H1 (cell line): ENCODE data around the gene UMOD.

Experiments
- GTF2F1 ChIP-seq: IDR thresholded peaks from 2 replicates; pipeline ENCODE4 v1.6.1; 2012; ENCODE audit warnings: low read depth, low read length, improper control_type of control experiment, borderline replicate concordance
- PHF8 ChIP-seq: fragments of 200-600 bp; sonication (generic); conservative IDR thresholded peaks from 2 replicates; pipeline ENCODE4 v1.7.1; 2012; ENCODE audit warnings: low read depth, mild to moderate bottlenecking, inconsistent platforms, low read length, moderate library complexity
- POLR2A ChIP-seq, 2 experiments: IDR thresholded peaks; 1 replicate in 1 of 2; 2 replicates in 1 of 2; pipeline ENCODE4 v1.6.1; 2011; ENCODE audit warnings: low read depth in 2 of 2, low read length in 2 of 2, mild to moderate bottlenecking in 2 of 2; ENCODE audit errors: control extremely low read depth in 1 of 2
- POLR2AphosphoS5 ChIP-seq: IDR thresholded peaks from 2 replicates; pipeline ENCODE4 v1.6.1; 2011; ENCODE audit warnings: low read depth, low read length
- TF ChIP-seq, protein P1 (sequence below), 3 experiments: IDR thresholded peaks; 1 replicate in 2 of 3; 2 replicates in 1 of 3; pipeline versions ENCODE4 v1.5.1 to v1.6.1; 2011; ENCODE audit warnings: low read length in 3 of 3, mild to moderate bottlenecking in 3 of 3, inconsistent platforms in 2 of 3, low read depth in 1 of 3, moderate library complexity in 1 of 3; ENCODE audit not compliant: insufficient read depth in 1 of 3; ENCODE audit errors: control extremely low read depth in 1 of 3

DNA sequence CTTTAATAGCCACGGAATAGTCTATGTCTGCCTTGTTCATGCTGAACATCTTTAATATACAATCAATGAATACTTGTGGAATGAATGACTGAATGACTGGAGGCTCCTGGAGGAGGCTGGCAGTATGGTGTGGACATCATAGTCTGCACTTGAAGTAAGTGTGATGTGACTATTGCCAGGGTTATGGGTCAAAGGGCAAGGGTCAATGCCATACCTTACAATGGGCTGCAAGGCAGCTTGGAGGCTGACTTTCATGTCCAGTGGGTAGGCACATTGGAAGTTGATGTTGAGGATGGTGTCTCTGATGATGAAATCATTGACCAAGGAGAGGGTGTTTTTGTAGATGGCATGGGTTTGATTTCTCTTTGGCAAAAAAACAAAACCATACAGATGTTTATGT lies 33.1 kb downstream of the UMOD start:
- TF ChIP-seq PHF8 (no peak), POLR2A (IDR thresholded peaks at IDR 0.05; ENCODE audit: control extremely low read depth in 1 of 2, low read depth in 2 of 2, low read length in 2 of 2) (no peak), GTF2F1 (no peak), POLR2AphosphoS5 (no peak)
- TF ChIP-seq, protein P1, sequence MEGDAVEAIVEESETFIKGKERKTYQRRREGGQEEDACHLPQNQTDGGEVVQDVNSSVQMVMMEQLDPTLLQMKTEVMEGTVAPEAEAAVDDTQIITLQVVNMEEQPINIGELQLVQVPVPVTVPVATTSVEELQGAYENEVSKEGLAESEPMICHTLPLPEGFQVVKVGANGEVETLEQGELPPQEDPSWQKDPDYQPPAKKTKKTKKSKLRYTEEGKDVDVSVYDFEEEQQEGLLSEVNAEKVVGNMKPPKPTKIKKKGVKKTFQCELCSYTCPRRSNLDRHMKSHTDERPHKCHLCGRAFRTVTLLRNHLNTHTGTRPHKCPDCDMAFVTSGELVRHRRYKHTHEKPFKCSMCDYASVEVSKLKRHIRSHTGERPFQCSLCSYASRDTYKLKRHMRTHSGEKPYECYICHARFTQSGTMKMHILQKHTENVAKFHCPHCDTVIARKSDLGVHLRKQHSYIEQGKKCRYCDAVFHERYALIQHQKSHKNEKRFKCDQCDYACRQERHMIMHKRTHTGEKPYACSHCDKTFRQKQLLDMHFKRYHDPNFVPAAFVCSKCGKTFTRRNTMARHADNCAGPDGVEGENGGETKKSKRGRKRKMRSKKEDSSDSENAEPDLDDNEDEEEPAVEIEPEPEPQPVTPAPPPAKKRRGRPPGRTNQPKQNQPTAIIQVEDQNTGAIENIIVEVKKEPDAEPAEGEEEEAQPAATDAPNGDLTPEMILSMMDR (IDR thresholded peaks at IDR 0.05; ENCODE audit: control extremely low read depth in 1 of 3, insufficient read depth in 1 of 3, low read depth in 1 of 3, low read length in 3 of 3): no peak
